GM12878 (cell line): ENCODE measurements around the gene PKHD1. TPM values are rescaled to one million over a fixed set of nuclear protein-coding genes. Genes with fewer than 3 reads are reported as not detected.

Experiments
- ATAC-seq: fragments of 200-7000 bp; cut with Tn5 transposase; 3 replicates; pipeline ENCODE4 v1.9.1; 2020; ENCODE audit warnings: mild to moderate bottlenecking, moderate library complexity
- BruUV-seq: library from RNA; stranded (reverse); fragments of 400-500 nt; replicated peaks from 2 replicates; lab custom pipeline; 2021; lab: Mats Ljungman, UMichigan
- CTCF ChIA-PET: fragments of 300-600 bp; sonication (Branson Sonifier 250); formaldehyde crosslinking; extraction: SDS; loops from one replicate; lab custom pipeline; 2021; ENCODE audit warnings: inconsistent platforms; lab: Yijun Ruan, JAX
- POLR2A ChIA-PET: fragments of 350-600 bp; formaldehyde crosslinking; extraction: SDS; loops from one replicate; lab custom pipeline; 2021; ENCODE audit warnings: inconsistent platforms; lab: Charles Lee
- RAD21 ChIA-PET: fragments of 300-600 bp; sonication (Branson Sonifier 250); formaldehyde crosslinking; loops from one replicate; lab custom pipeline; 2023; ENCODE audit warnings: antibody characterized with exemption; ENCODE audit not compliant: unreplicated experiment; lab: Charles Lee
- SMC1A ChIA-PET: fragments of 300-600 bp; sonication (Branson Sonifier 250); formaldehyde crosslinking; loops from one replicate; lab custom pipeline; 2023; ENCODE audit not compliant: unreplicated experiment, uncharacterized antibody; lab: Charles Lee
- DNase-seq: peaks from one replicate; pipeline ENCODE4 v3.0.0-alpha.2; 2011; ENCODE audit warnings: low read depth, low spot score
- FAIRE-seq: peaks from 3 replicates; lab custom pipeline; 2011; peaks lifted over from hg19 to GRCh38; lab: Jason Lieb, UNC
- H2AFZ ChIP-seq: 2 replicates; pipeline ENCODE4 v1.6.0; 2011; ENCODE audit warnings: low read depth, low read length, control low read depth; ENCODE audit not compliant: control insufficient read depth
- H3K27ac ChIP-seq: 2 replicates; pipeline ENCODE4 v1.5.1; 2011; ENCODE audit warnings: control low read depth; ENCODE audit not compliant: control insufficient read depth, insufficient read depth
- H3K27me3 ChIP-seq, 2 experiments: replicated peaks in 1 of 2; 2 replicates each; pipeline versions ENCODE4 v1.6.0 to v1.6.1; 2011; ENCODE audit warnings: low read length in 1 of 2; ENCODE audit not compliant: control insufficient read depth in 2 of 2, insufficient read depth in 2 of 2
- H3K36me3 ChIP-seq, 2 experiments: 2 replicates each; pipeline ENCODE4 v1.5.1; 2011; ENCODE audit warnings: low read length in 1 of 2; ENCODE audit not compliant: control insufficient read depth in 2 of 2, insufficient read depth in 2 of 2
- H3K4me1 ChIP-seq: 2 replicates; pipeline ENCODE4 v1.6.1; 2011; ENCODE audit warnings: mild to moderate bottlenecking, low read length, moderate library complexity, mixed read lengths; ENCODE audit not compliant: control insufficient read depth, insufficient read depth
- H3K4me2 ChIP-seq: 2 replicates; pipeline ENCODE4 v1.6.0; 2011; ENCODE audit warnings: control low read depth; ENCODE audit not compliant: control insufficient read depth, insufficient read depth
- H3K4me3 ChIP-seq: fragments of 200-600 bp; sonication (generic); 2 replicates; pipeline ENCODE4 v1.5.1; 2016
- H3K79me2 ChIP-seq: 2 replicates; pipeline ENCODE4 v1.6.0; 2011; ENCODE audit warnings: low read length; ENCODE audit not compliant: control insufficient read depth, insufficient read depth
- H3K9ac ChIP-seq: 2 replicates; pipeline ENCODE4 v1.8.0; 2011; ENCODE audit warnings: low read length, control low read depth, mixed read lengths; ENCODE audit not compliant: control insufficient read depth, insufficient read depth
- H3K9me3 ChIP-seq: replicated peaks from 3 replicates; pipeline ENCODE4 v1.5.1; 2011; ENCODE audit warnings: mild to moderate bottlenecking, low read length; ENCODE audit not compliant: control insufficient read depth, insufficient read depth
- H4K20me1 ChIP-seq: 2 replicates; pipeline ENCODE4 v1.6.0; 2011; ENCODE audit not compliant: control insufficient read depth, insufficient read depth
- CBX5 ChIP-seq: sonication (generic); IDR thresholded peaks from 2 replicates; pipeline ENCODE4 v1.6.1; 2016; ENCODE audit warnings: low read depth, moderate library complexity, mild to moderate bottlenecking, inconsistent platforms
- CREM ChIP-seq: IDR thresholded peaks from 2 replicates; pipeline ENCODE4 v1.6.1; 2014; ENCODE audit warnings: antibody characterized with exemption, low read depth
- ETV6 ChIP-seq, 2 experiments: fragments of 450-650 bp in 1 of 2; IDR thresholded peaks in 1 of 2; conservative IDR thresholded peaks in 1 of 2; 2 replicates each; pipeline ENCODE4 v1.6.1; 2014; ENCODE audit warnings: antibody characterized with exemption in 1 of 2, borderline replicate concordance in 1 of 2, low read depth in 1 of 2, mild to moderate bottlenecking in 1 of 2, moderate library complexity in 1 of 2
- IRF4 ChIP-seq: IDR thresholded peaks from 2 replicates; pipeline ENCODE4 v1.6.1; 2011; ENCODE audit warnings: low read depth, low read length
- MYB ChIP-seq: fragments of 150-350 bp; IDR thresholded peaks from 2 replicates; pipeline ENCODE4 v1.6.1; 2014; ENCODE audit warnings: mild to moderate bottlenecking, low read depth, low read length, borderline replicate concordance
- NBN ChIP-seq: fragments of 450-650 bp; IDR thresholded peaks from 2 replicates; pipeline ENCODE4 v1.6.1; 2016
- NFYB ChIP-seq: IDR thresholded peaks from 2 replicates; pipeline ENCODE4 v1.6.1; 2011; ENCODE audit warnings: low read depth, mild to moderate bottlenecking, low read length, improper control_type of control experiment, moderate library complexity; ENCODE audit not compliant: insufficient read depth
- RELA ChIP-seq: fragments of 450-650 bp; IDR thresholded peaks from 2 replicates; pipeline ENCODE4 v1.8.0; 2014; ENCODE audit warnings: borderline replicate concordance; ENCODE audit not compliant: partially characterized antibody
- TARDBP ChIP-seq: IDR thresholded peaks from 2 replicates; pipeline ENCODE4 v1.6.1; 2016; ENCODE audit warnings: borderline replicate concordance
- WRNIP1 ChIP-seq: IDR thresholded peaks from 2 replicates; pipeline ENCODE4 v1.6.1; 2011; ENCODE audit warnings: low read depth, low read length, improper control_type of control experiment, borderline replicate concordance
- ZNF622 ChIP-seq: fragments of 450-650 bp; IDR thresholded peaks from 2 replicates; pipeline ENCODE4 v1.6.1; 2017; ENCODE audit warnings: mild to moderate bottlenecking, inconsistent platforms
- in situ Hi-C: fragments of 300-500 bp; cut with MboI; formaldehyde crosslinking; loops from 9 replicates; pipeline ENCODE4 v1.14.3; 2018; ENCODE audit warnings: mixed read lengths
- intact Hi-C: fragments of 100-400 bp; cut with micrococcal nuclease; formaldehyde crosslinking; loops from one replicate; pipeline ENCODE4 v1.14.2; 2022; ENCODE audit not compliant: unreplicated experiment
- polyA plus RNA-seq, 11 experiments: library from polyadenylated mRNA; depleted of rRNA in 4 of 11; unstranded in 6 of 11; stranded (reverse) in 5 of 11; fragments of >200 nt; fragmentation: Nextera tagmentation in 4 of 11; fragmentation: Illumina TruSeq in 1 of 11; extraction: Ambion mirVana in 4 of 11; extraction: Trizol in 1 of 11; gene quantifications; 1 replicate in 1 of 11; 2 replicates in 10 of 11; pipeline versions ENCODE4 v1.2.1 to v1.2.3, GENCODE V29; 2011 to 2016; ENCODE audit warnings: inconsistent platforms in 2 of 11, missing spikeins in 2 of 11, low read depth in 1 of 11
- total RNA-seq, 4 experiments: library from RNA; depleted of rRNA in 3 of 4; stranded (reverse); fragments of >200 nt in 3 of 4; fragmentation: Illumina TruSeq in 1 of 4; extraction: Trizol in 1 of 4; gene quantifications; 2 replicates each; pipeline versions ENCODE4 v1.2.1 to v1.2.3, GENCODE V29; 2013 to 2021
- TF ChIP-seq, protein P1 (sequence below): fragments of 450-650 bp; formaldehyde crosslinking; IDR thresholded peaks from 2 replicates; pipeline ENCODE4 v1.5.0; 2022; ENCODE audit warnings: mild to moderate bottlenecking, missing genetic modification characterization
- TF ChIP-seq, protein P2 (sequence below): IDR thresholded peaks from 2 replicates; pipeline ENCODE4 v1.6.1; 2011; ENCODE audit warnings: borderline replicate concordance, low read depth, mild to moderate bottlenecking, moderate library complexity, mixed read lengths, low read length; ENCODE audit not compliant: insufficient read depth; ENCODE audit errors: extremely low read length

Gene PKHD1
- total and polyA plus RNA-seq, 10 of the 15 experiments (the other 5 are each of a cell fraction or from before 2014, with no cell fraction given), result under 0.01 to 0.90 (median 0.02) TPM; not detected in 1

DNA sequence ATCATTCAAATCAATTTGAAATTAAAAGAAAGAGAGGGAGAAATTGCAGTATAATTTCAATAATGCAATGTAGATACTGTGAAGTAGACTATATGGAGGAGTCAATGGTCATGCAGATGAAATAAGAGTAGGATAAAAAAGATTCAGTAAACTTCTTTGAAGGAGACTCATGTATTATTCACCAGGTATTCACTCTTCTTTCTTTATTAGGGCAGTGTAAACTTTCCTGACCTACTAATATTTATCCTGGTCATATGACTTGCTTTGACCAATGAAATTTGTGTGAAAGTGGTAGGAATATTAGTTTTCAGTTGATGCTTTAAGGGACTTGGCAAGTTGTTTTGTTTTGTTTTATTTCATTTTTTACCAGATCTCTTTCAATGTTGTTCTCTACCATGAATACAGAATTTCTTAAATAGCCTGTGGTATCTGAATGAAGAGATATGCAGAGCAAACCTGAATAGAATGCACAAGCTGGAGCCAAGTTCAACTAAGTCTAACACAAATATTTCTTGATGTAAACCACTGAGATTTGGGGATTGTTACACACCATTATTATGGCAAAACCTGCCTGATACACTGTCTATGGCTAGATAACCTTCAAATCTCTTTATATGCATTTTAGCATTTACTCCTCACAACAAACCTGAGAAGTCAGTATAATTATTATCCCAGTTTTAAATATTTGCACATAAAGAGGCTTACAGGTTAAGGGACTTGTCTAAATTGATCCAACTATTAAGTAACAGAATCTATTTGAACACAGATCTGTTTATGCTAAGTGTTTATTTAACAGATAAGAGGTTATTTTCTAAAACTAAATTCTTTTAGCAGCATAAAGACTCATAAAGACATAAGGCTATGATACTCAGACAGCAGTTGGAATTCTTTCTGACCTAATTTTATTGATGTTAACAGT is 311.2 kb downstream of the PKHD1 start:
- ChIA-PET RAD21 (no interaction called here), CTCF (interaction anchor here (1.5 kb wide), 1 partner anchor 23 kb away, joined by 5 read pairs; no protein-coding TSS in a partner anchor), SMC1A (no interaction called here), POLR2A (no interaction called here)
- no TSS peak for BruUV-seq
- H3K9me3 ChIP-seq, result no peaks in the 10 kb centered on the region
- H4K20me1 ChIP-seq, result no peaks in the 10 kb centered on the region
- no peaks in the 10 kb centered on the region for H3K4me1 ChIP-seq
- no peak overlapping the region for H3K4me3 ChIP-seq
- H3K79me2 ChIP-seq, result no peaks in the 10 kb centered on the region
- peak; percentile 59 for FAIRE-seq
- no peak for TF ChIP-seq CBX5
- 0 out of 2 replicates have a peak, but pooled peaks have one; percentile 40 for TF ChIP-seq NFYB
- no peaks in the 10 kb centered on the region for H3K27me3 ChIP-seq
- H3K4me2 ChIP-seq, result no peak overlapping the region
- intact Hi-C loops (no loop called here), in situ Hi-C loops (no loop called here)
- no peak overlapping the region for H3K27ac ChIP-seq
- no peak for DNase-seq
- ATAC-seq, result no peak
- H2AFZ ChIP-seq, result no peak overlapping the region
- H3K36me3 ChIP-seq, result no peaks in the 10 kb centered on the region
- no peak overlapping the region for H3K9ac ChIP-seq

DNA sequence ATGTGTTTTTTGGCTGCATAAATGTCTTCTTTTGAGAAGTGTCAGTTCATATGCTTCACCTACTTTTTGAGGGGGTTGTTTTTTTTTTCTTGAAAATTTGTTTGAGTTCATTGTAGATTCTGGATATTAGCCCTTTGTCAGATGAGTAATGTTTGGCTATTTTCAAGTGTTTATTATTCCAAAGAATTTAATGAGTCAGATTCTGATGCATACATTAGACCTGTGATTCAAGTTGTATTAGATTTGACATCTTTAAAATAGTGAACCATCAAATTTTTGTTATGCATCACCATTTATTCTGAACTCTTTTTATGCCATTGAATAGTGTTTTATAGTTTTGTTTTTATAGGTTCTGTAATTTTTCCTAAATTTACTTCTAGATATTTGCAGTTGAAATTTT is 319.3 kb downstream of the PKHD1 start:
- Histone ChIP-seq H3K36me3 (no peaks in the 10 kb centered on the region), H3K4me2 (no peak overlapping the region), H2AFZ (no peak overlapping the region), H4K20me1 (no peaks in the 10 kb centered on the region), H3K27me3 (no peaks in the 10 kb centered on the region), H3K4me1 (no peaks in the 10 kb centered on the region), H3K79me2 (no peaks in the 10 kb centered on the region), H3K4me3 (no peak overlapping the region), H3K9ac (no peak overlapping the region), H3K27ac (no peak overlapping the region), H3K9me3 (no peaks in the 10 kb centered on the region)
- intact Hi-C loops, result no loop called here
- FAIRE-seq (no peak), DNase-seq (no peak), ATAC-seq (no peak)
- RAD21 ChIA-PET, result no interaction called here
- BruUV-seq, result no TSS peak
- POLR2A ChIA-PET, result no interaction called here
- SMC1A ChIA-PET, result interaction anchor here (0.7 kb wide), 1 partner anchor 36 kb away, joined by 3 read pairs; no protein-coding TSS in a partner anchor
- CTCF ChIA-PET, result interaction anchor here (1.6 kb wide), 1 partner anchor 14 kb away, joined by 4 read pairs; no protein-coding TSS in a partner anchor
- in situ Hi-C loops, result no loop called here
- TF ChIP-seq NBN (no peak), ETV6 (conservative IDR thresholded peaks at IDR 0.05 in 1 of 2, IDR thresholded peaks at IDR 0.05 in 1 of 2; ENCODE audit: borderline replicate concordance in 1 of 2, low read depth in 1 of 2) (no peak), WRNIP1 (no peak), MYB (no peak), CREM (no peak), ZNF622 (no peak), TARDBP (no peak), IRF4 (no peak), RELA (no peak)
- TF ChIP-seq, protein P1, sequence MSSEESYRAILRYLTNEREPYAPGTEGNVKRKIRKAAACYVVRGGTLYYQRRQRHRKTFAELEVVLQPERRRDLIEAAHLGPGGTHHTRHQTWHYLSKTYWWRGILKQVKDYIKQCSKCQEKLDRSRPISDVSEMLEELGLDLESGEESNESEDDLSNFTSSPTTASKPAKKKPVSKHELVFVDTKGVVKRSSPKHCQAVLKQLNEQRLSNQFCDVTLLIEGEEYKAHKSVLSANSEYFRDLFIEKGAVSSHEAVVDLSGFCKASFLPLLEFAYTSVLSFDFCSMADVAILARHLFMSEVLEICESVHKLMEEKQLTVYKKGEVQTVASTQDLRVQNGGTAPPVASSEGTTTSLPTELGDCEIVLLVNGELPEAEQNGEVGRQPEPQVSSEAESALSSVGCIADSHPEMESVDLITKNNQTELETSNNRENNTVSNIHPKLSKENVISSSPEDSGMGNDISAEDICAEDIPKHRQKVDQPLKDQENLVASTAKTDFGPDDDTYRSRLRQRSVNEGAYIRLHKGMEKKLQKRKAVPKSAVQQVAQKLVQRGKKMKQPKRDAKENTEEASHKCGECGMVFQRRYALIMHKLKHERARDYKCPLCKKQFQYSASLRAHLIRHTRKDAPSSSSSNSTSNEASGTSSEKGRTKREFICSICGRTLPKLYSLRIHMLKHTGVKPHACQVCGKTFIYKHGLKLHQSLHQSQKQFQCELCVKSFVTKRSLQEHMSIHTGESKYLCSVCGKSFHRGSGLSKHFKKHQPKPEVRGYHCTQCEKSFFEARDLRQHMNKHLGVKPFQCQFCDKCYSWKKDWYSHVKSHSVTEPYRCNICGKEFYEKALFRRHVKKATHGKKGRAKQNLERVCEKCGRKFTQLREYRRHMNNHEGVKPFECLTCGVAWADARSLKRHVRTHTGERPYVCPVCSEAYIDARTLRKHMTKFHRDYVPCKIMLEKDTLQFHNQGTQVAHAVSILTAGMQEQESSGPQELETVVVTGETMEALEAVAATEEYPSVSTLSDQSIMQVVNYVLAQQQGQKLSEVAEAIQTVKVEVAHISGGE (CRISPR knock-in tag), result no peak
- TF ChIP-seq, protein P2, sequence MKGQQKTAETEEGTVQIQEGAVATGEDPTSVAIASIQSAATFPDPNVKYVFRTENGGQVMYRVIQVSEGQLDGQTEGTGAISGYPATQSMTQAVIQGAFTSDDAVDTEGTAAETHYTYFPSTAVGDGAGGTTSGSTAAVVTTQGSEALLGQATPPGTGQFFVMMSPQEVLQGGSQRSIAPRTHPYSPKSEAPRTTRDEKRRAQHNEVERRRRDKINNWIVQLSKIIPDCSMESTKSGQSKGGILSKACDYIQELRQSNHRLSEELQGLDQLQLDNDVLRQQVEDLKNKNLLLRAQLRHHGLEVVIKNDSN, result no peak
